Transverse colon (tissue), 1 donor: Measurements from ENCODE around the gene ANKDD1B.

Source experiments
- EP300 ChIP-seq: sonication (generic); formaldehyde crosslinking; IDR thresholded peaks from one replicate; pipeline ENCODE4 v1.6.1; 2017; ENCODE audit warnings: antibody characterized with exemption, low read depth
- POLR2A ChIP-seq: fragments of 450-650 bp; IDR thresholded peaks from one replicate; pipeline ENCODE4 v1.6.1; 2016; ENCODE audit warnings: antibody characterized with exemption, mild to moderate bottlenecking, moderate library complexity

DNA sequence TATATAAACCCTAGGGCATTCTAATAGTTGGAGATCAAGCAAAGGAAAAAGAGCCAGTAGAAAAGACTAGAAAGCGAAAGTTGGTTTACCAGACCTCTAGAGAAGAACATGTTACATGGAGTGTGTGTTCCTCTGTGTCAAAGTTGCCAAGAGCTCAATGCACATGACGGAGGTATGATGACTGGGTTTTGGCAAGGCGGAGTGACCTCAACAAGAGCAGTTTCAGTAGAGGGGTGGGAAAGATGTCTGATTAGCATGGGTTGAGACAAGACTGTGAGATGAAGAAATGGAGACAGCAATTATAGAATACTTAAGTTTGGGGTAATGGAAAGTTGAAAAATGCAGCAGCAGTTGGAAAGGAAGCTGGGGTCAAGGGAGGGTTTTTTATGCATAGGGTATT, 1.6 kb downstream of the ANKDD1B start:
- TF ChIP-seq EP300 (no peak), POLR2A (no peak)
